ENCODE measurements around the gene USF3. TPM values are rescaled to one million over a fixed set of nuclear protein-coding genes. Genes with fewer than 3 reads are reported as not detected.

USF3 gene
- polyA plus RNA-seq, 1 donor from 2014 or later, result 15.4 TPM

- no peak overlapping the region for H2AFZ ChIP-seq (ENCODE audit: low read depth, low read length)
- H3K36me3 ChIP-seq (ENCODE audit: insufficient read depth, low read length), result no peaks in the 10 kb centered on the region
- H3K9me3 ChIP-seq (ENCODE audit: low read length), result no peaks in the 10 kb centered on the region
- H3K27ac ChIP-seq (ENCODE audit: low read length), result no peak overlapping the region
- H3K4me3 ChIP-seq (ENCODE audit: low read length), result no peak overlapping the region
- no peaks in the 10 kb centered on the region for H3K27me3 ChIP-seq (ENCODE audit: insufficient read depth, low read depth, low read length)
- TF ChIP-seq EP300 (conservative IDR thresholded peaks at IDR 0.05; ENCODE audit: poor library complexity, severe bottlenecking), result no peak
- TF ChIP-seq SMC3 (conservative IDR thresholded peaks at IDR 0.05; ENCODE audit: poor library complexity), result no peak
- TF ChIP-seq REST (IDR thresholded peaks at IDR 0.05; ENCODE audit: borderline replicate concordance), result no peak
- no peak for TF ChIP-seq CTCF (IDR thresholded peaks at IDR 0.05; ENCODE audit: poor library complexity, severe bottlenecking)
- TF ChIP-seq MXI1 (conservative IDR thresholded peaks at IDR 0.05; ENCODE audit: poor library complexity, severe bottlenecking), result no peak
- TF ChIP-seq TAF1 (IDR thresholded peaks at IDR 0.05; ENCODE audit: low read depth), result no peak
- TF ChIP-seq RAD21 (conservative IDR thresholded peaks at IDR 0.05), result no peak
- TF ChIP-seq POLR2AphosphoS5 (IDR thresholded peaks at IDR 0.05), result no peak
- no peak for TF ChIP-seq EZH2 (IDR thresholded peaks at IDR 0.05; ENCODE audit: borderline replicate concordance, insufficient read depth, low read length, poor library complexity, severe bottlenecking)
- H3K9me2 ChIP-seq (ENCODE audit: insufficient read depth, low read length), result no peaks in the 10 kb centered on the region
- H3K4me2 ChIP-seq (ENCODE audit: low read length), result no peak overlapping the region
- H3K79me2 ChIP-seq (replicated peaks; ENCODE audit: insufficient read depth, low read length), result no peaks in the 10 kb centered on the region
- no peak overlapping the region for H3K9ac ChIP-seq (ENCODE audit: low read length)
- no peaks in the 10 kb centered on the region for H4K20me1 ChIP-seq (ENCODE audit: insufficient read depth)
- no peaks in the 10 kb centered on the region for H3F3A ChIP-seq (ENCODE audit: insufficient read depth, low read length, poor library complexity, severe bottlenecking)
Observed at GRCh38 chr3:113673593-113673992, 22.8 kb downstream of the USF3 start.

- no peaks in the 10 kb centered on the region for H3K27me3 ChIP-seq (ENCODE audit: insufficient read depth, low read depth, low read length)
- H2AFZ ChIP-seq (ENCODE audit: low read depth, low read length), result no peak overlapping the region
- H3K9me2 ChIP-seq (ENCODE audit: insufficient read depth, low read length), result no peaks in the 10 kb centered on the region
- H3K36me3 ChIP-seq (ENCODE audit: insufficient read depth, low read length), result no peaks in the 10 kb centered on the region
- TF ChIP-seq EZH2 (IDR thresholded peaks at IDR 0.05; ENCODE audit: borderline replicate concordance, insufficient read depth, low read length, poor library complexity, severe bottlenecking) (no peak), SMC3 (conservative IDR thresholded peaks at IDR 0.05; ENCODE audit: poor library complexity) (no peak)
- no peak overlapping the region for H3K4me2 ChIP-seq (ENCODE audit: low read length)
- H3K9me3 ChIP-seq (ENCODE audit: low read length), result no peaks in the 10 kb centered on the region
- no peak overlapping the region for H3K9ac ChIP-seq (ENCODE audit: low read length)
- no peak overlapping the region for H3K27ac ChIP-seq (ENCODE audit: low read length)
- H3F3A ChIP-seq (ENCODE audit: insufficient read depth, low read length, poor library complexity, severe bottlenecking), result no peaks in the 10 kb centered on the region
- no peaks in the 10 kb centered on the region for H3K79me2 ChIP-seq (replicated peaks; ENCODE audit: insufficient read depth, low read length)
- H3K4me3 ChIP-seq (ENCODE audit: low read length), result no peak overlapping the region
- H4K20me1 ChIP-seq (ENCODE audit: insufficient read depth), result no peaks in the 10 kb centered on the region
Observed at GRCh38 chr3:113668015-113668414, 28.4 kb downstream of the USF3 start.

Measured in neural cell (in vitro differentiated cells).